AG04449 (cell line): ENCODE data around the gene DLEC1.

Source experiments
- CTCF ChIA-PET: fragments of 350-600 bp; formaldehyde crosslinking; extraction: SDS; loops from one replicate; lab custom pipeline; 2021; ENCODE audit warnings: antibody characterized with exemption; lab: Yijun Ruan, JAX
- POLR2A ChIA-PET: fragments of 400-600, 350-600 bp; formaldehyde crosslinking; extraction: SDS; loops from one replicate; lab custom pipeline; 2020; ENCODE audit warnings: antibody characterized with exemption, inconsistent platforms; lab: Yijun Ruan, JAX
- DNase-seq: peaks from one replicate; pipeline ENCODE4 v3.0.0-alpha.2; 2010; ENCODE audit warnings: low read depth, low spot score
- H3K4me3 ChIP-seq: 2 replicates; pipeline ENCODE4 v1.5.1; 2011; ENCODE audit warnings: low read depth, mild to moderate bottlenecking, control low read depth, low read length
- TF ChIP-seq, protein P1 (sequence below): IDR thresholded peaks from one replicate; pipeline ENCODE4 v1.5.1; 2011; ENCODE audit warnings: mild to moderate bottlenecking, moderate library complexity, low read length, control low read depth, inconsistent platforms; ENCODE audit not compliant: insufficient read depth; ENCODE audit errors: missing control alignments

DLEC1 gene

DNA sequence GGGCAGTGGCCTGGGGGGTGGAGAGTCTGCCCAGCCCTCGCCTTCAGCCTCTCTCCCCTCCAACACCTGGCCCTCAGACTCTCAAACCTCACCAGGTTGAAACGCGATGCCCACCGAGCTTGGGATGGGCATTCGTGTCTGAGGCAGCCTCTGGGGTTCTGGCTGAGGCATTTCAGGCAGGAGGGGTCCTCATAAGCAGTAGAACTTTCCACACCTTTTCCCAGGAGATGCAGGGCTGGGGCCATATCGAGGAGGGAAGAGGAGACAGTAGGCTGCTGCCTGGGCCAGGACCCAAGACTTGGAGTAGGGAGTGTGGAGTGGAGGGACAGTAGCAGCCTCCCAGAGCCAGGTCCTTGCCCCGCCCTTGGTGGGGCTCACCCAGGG, 73.4 kb downstream of the DLEC1 start:
- TF ChIP-seq, protein P1, sequence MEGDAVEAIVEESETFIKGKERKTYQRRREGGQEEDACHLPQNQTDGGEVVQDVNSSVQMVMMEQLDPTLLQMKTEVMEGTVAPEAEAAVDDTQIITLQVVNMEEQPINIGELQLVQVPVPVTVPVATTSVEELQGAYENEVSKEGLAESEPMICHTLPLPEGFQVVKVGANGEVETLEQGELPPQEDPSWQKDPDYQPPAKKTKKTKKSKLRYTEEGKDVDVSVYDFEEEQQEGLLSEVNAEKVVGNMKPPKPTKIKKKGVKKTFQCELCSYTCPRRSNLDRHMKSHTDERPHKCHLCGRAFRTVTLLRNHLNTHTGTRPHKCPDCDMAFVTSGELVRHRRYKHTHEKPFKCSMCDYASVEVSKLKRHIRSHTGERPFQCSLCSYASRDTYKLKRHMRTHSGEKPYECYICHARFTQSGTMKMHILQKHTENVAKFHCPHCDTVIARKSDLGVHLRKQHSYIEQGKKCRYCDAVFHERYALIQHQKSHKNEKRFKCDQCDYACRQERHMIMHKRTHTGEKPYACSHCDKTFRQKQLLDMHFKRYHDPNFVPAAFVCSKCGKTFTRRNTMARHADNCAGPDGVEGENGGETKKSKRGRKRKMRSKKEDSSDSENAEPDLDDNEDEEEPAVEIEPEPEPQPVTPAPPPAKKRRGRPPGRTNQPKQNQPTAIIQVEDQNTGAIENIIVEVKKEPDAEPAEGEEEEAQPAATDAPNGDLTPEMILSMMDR: no peak
- POLR2A ChIA-PET: no interaction called here
- DNase-seq: no peak
- CTCF ChIA-PET: no interaction called here
- no peak overlapping the region for H3K4me3 ChIP-seq

DNA sequence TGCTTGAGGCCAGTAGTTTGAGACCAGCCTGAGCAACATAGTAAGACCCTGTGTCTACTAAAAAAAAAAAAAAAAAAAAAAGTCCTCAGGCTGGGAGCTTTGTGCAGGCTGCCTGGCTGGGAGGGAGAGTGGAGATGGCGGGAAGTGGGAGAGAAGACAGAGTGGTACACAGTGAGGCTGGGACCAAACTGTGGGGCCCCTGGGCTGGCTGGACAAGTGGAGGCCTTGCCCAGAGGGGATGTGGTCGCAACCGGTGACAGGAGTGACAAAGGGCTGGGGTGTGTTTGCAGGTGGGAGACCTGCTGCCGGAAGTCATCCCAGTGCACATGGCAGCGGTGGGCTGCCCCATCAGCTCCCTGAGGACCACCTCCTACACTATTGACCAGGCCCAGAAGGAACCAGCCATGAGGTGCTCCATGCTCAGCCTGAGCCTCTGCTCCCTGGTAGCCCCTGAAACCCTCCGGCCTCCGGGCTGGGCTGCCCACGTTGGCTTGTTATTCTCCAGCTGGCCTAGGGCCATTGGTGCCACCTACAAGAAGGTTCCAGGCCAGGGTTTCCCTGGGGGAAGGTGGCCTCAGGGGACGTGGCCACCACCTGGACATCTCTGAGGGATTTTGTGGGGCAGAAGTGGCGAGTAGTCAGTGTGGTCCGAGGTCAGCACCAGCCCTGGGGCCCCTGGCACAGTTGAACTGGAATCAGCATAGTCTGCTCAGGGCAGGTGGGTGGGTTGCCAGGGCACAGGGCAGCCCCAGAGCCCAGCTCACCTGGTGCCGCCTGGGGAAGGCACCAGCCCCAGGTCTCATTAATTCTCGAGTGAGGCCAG, 75.3 kb downstream of the DLEC1 start:
- CTCF ChIA-PET: interaction anchor here (0.5 to 1.5 kb wide), 3 partner anchors 133 to 366 kb away, joined by 3 to 5 read pairs (median 3); no protein-coding TSS in a partner anchor
- TF ChIP-seq, protein P1: no peak
- DNase-seq: no peak
- H3K4me3 ChIP-seq: no peak overlapping the region
- POLR2A ChIA-PET: no interaction called here

DNA sequence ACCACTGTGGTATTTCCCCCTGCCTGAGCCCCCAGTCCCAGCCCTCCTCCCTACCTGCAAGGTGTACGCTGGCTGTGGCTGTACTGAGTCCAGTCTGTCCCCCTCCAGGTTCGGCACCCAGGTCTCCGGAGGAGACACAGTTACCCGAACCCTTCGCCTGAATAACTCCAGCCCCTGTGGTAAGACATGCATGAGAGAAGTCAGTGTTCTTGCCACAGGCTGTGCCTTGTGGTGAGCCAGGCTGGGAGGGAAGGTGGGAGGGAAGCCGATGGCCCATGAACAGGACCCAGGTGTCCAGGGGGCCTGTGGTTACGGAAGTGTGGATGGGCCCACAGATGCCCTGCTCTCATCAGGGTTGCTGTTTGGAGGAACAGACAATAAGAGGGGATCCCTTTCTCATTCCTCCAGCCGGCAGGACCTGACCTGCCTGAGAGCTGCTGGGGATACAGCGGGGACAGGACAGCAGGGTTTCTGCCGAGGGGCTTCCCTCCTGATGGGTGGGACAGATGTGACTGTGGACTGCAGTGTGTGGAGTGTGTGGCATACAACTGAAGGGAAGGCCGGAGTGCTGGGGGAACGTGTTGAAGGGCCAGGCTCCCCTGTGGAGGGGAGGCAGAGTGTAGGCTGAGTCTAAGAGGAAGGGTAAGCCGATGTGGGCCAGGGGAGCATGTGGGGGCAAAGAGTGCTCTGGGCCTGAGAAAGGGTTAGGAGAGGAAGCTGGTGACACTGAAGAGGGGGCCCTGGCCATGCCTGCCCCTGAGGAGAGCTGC, 76.1 kb downstream of the DLEC1 start:
- DNase-seq: no peak
- TF ChIP-seq, protein P1: no peak
- no peak overlapping the region for H3K4me3 ChIP-seq
- POLR2A ChIA-PET: no interaction called here
- CTCF ChIA-PET: interaction anchor here (1.5 to 6.1 kb wide), 6 partner anchors 7 to 366 kb away, joined by 5 to 51 read pairs (median 27); no protein-coding TSS in a partner anchor

DNA sequence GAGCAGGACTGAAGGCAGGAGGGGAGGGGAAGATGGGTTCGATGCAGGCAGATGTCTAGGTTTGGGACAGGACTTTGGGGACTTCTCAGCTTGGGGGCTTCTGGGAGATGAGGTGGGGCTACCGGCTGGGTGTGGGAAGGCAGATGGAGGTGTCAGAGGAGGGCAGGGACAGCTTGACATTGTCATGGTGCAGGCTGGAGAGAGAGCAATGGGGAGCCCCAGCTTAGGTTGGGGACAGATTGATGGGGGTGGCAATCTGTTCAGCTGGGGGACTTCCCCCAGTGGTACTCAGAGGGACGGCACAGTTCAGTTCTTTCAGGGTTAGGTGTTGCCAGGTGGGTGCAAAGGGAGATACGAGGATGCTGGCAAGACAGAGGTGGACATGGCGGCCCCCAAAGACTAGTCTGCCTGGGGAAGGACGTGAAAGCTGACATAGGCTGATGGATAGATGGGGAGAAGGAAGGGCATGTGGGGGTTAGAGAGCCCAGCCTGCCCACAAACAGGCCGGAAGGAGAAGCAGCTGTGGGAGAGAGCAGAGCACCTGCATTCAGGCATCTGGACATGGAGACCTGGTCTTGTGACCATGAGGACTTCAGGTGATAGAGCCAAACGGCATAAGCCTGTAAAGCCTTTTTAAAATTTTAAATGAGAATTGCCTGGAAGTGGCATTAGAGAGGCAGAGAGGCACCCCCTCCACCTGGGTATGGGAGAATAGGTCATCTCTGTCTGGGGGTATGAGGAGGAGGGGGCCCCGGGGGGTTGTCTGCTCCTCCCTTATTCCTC, 76.8 kb downstream of the DLEC1 start:
- no peak for DNase-seq
- POLR2A ChIA-PET: interaction anchor here (0.7 kb wide), 1 partner anchor 21 kb away, joined by 3 read pairs; the partner anchor contains the start of gene ACAA1
- CTCF ChIA-PET: interaction anchor here (3.4 to 6.1 kb wide), 6 partner anchors 8 to 365 kb away, joined by 11 to 51 read pairs (median 27); partner anchors contain the start of gene XYLB
- no peak overlapping the region for H3K4me3 ChIP-seq
- TF ChIP-seq, protein P1: no peak

DNA sequence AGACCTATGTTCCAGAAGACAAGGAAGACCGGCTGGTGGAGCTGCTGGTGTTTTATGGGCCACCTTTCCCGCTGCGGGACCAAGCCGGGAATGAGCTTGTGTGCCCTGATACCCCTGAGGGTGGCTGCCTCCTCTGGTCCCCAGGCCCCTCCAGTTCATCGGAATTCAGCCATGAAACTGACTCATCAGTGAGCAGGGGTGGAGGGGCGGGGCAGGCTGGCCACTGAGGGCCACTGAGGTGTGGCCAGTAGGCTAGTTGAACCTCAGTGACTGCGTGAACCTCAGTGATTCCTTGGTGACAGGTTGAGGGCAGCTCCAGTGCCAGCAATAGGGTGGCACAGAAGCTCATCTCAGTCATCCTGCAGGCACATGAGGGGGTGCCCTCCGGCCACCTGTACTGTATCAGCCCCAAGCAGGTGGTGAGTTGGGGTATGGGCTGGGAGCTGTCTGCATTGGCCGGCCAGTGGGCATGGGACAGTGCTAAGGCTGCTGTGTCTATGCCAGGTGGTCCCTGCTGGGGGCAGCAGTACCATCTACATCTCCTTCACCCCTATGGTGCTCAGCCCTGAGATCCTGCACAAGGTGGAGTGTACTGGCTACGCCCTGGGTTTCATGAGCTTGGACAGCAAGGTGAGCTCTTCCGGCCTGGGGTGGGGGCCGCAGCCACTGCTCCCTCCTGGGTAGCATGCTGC, 77.6 kb downstream of the DLEC1 start:
- H3K4me3 ChIP-seq: no peak overlapping the region
- no peak for DNase-seq
- ChIA-PET POLR2A (interaction anchor here (0.7 kb wide), 1 partner anchor 20 kb away, joined by 3 read pairs; the partner anchor contains the start of gene ACAA1), CTCF (interaction anchor here (1.0 to 6.1 kb wide), 9 partner anchors 9 to 364 kb away, joined by 3 to 51 read pairs (median 21); partner anchors contain the start of gene XYLB)
- TF ChIP-seq, protein P1: no peak
